Left forelimb (tissue), 1 donor: ENCODE measurements around the gene EFHC2.

ENCODE experiments used
- DNase-seq: peaks from one replicate; pipeline ENCODE4 v3.0.0-alpha.2; 2018; ENCODE audit warnings: low spot score

Gene EFHC2, protein sequence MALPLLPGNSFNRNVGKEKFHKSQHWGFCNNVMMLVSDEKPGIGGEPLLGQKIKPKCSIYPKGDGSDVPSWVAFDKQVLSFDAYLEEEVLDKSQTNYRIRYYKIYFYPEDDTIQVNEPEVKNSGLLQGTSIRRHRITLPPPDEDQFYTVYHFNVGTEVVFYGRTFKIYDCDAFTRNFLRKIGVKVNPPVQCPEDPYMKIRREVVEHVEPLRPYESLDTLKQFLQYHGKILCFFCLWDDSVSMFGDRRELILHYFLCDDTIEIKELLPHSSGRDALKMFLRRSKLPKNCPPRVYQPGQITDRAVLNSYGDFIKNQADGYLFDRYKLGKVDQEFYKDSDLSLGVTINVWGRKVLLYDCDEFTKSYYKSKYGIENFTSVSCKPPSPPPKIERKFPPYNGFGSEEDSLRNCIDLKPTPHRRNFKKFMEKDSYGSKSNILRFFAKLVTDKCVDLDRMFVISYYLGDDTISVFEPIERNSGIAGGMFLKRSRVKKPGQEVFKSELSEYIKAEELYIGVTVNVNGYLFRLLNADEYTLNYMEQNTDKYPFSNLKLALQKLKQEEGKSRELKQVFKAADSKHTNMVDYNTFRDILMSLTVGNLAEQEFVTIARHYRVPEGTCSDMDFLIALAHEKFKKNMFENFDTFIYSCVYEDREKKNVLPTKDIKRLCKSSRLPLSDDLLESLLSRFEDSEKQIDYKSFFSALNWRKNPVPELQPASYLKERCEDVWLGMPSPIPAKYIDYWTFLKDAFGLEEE

GRCh38 chrX:44343412-44344141 lies at the start of gene EFHC2:
EFHC2 (minus strand) TSS chrX:44343672; CDS start chrX:44343588, 84 bp downstream.
- DNase-seq = peak; percentile 72

DNA sequence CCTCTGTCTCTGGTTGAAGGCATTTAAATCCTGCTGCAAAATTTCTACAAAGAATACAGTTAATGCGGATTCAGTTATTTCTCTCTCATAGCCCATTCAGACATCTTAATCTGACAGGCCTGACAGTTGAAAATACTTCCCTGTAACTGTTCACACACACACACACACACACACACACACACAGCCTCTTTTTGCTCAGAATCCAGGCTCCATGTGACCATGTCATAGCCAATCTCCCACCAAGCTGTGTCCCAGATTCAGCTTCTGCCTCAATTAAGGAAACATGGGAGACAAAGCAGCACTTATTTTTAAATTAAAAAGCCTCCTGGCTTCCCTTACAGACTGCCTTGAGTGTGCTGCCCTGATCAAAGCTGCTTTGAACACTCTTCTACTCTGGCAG lies 49.3 kb upstream of the EFHC2 start:
- no peak for DNase-seq

DNA sequence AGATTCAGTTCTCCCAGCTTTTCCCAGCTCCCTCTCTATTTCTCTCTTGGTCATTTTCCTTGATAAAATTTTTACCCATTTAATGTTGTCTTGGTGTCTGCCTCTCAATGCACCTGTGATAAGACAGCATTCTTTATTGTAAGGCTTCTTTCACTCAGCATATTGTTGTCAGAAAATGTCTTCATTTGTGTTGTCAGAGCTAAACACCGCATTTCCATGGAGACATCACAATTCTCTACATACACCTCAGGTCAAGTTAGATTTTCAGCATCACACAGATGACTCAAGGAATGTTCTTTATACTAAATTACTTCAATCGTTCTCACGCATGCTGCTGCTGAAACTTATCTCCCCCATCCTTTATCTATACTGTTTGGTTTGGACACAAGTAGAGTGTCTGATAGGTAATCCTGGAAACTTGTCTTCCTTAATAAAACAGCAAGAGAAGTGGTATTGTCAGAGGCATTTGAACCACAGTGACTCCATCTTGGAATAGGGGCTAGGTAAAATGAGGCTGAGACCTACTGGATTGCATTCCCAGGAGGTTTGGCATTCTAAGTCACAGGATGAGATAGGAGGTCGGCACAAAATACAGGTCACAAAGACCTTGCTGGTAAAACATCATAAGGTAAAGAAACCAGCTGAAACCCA lies 41.3 kb upstream of the EFHC2 start:
- no peak for DNase-seq

DNA sequence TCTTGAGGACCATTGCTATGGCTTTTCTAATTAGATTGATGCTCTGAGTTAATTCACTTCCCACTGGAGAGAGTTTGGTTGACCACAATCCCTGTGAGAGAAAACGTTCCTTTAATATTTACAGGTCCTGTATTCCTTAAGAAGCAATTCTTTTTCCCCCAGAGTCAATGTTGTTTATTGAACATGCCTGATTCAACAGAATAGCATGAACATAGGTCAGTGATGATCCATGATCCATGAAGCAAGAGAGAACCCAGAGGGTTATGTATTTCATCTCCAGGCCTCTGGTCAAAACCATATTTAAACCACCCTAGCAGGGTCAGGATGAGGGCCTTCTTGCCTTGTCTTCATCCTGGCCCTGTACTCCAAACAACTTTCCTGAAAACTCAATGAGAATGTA lies 39.4 kb upstream of the EFHC2 start:
- no peak for DNase-seq

DNA sequence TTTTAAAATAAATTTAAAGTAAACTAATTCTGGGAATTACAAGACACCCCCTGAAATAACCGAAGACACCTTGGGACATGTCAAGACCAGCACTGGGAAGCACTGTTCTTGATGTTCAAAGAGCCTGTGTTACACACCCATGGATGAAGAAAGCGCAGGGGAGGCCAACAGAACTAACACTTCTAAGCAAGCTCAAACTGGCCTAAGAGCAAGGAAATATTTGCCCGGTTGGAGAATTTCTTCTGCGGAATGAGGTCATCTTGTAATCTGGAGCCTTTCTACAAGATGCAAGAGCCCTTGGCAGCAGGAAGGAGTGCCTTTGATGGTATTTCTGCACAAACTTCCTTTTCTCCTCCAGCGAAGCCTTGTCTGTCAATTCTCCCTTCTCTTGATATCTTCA lies 9.3 kb upstream of the EFHC2 start:
- DNase-seq = no peak

DNA sequence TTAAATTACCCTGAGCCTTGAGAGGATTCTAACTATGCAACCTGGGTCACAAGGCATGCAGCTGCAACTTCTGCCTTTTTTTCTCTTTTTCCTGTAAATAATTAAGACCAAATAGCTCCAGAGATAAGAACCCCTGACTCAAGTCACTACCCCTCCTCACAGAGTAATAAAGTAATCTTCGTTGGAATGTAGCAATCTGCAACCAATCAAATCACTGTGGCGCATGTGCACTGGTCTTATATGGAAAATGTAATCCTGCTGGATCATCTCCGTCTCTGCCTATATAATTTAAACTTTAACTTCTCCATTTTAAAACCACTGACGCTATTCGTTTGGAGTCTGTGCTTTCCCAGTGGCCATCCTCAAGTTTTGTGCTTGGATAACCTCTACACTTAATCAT lies 6.1 kb upstream of the EFHC2 start:
- DNase-seq = no peak

DNA sequence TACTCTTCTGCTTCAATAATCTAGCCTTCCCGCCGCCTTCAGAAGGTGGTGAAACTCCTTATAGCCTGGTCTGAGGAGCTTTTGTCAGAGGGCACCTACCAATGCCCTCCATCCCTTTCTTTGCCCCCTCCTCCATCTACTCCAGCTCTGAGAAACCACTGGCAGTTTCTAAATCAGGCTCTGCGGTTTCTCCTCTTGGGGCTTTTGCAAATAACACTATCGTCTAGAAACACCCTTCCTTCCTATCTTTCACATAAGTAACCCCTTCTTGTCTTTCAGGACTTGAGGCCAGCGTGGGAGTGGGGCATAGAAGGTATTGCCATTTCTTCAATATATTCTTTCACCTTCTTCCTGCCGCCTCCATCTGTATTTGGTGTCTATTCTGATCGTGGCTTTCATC lies 1.2 kb upstream of the EFHC2 start:
- DNase-seq = no peak

DNA sequence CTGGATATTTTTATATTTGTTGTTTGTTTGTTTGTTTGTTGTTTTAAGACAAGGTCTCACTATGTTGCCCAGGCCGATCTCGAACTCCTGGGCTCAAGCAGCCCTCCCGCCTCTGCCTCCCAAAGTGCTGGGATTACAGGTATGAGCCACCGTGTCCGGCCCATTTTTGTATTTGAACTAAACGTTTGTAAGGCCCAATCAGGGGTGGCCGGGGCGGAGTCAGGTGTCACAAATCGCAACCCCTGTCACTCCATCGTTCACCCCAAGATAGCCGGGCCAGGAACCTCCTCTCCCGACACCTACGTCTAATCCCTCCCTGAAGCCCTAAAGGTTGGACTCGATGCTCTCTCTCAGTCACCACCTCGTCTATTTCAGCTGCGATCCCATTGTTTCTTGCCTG lies 722 bp upstream of the EFHC2 start:
- DNase-seq = no peak

DNA sequence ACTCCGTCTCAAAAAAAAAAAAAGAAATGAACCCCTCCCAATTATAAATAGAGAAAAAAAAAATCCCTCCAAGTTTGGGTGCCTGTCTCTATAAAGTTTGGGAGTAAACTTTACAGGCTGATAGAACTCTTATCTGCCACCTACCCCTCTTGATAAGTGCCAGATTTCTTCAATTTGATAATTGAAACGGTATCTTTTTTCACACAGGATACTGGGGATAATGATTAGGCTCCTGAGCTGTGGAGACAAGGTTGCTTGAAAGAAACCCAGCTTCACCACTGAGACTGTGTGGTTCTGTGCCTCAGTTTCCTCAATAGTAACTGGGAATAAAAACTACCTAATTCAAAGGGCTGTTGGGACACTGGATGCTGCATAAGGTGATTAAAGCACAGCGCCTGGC lies 606 bp downstream of the EFHC2 start:
- DNase-seq = no peak

DNA sequence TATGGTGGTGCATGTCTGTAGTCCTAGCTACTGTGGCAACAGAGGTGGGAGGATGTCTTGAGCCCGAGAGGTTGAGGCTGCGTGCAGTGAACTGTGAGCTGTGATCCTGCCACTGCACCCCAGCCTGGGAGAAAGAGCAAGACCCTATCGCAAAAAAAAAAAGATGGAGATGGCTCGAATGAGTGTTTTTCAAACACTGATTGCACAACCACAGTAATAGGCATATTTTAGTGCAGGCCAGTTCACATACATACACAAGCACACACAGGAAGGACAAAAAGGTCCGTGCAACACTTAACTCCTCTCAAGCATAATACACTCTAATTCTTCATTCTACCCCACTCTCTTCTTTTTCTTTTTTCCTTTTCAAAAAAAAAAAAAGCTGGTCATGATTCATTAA lies 5.1 kb downstream of the EFHC2 start:
- DNase-seq = no peak

DNA sequence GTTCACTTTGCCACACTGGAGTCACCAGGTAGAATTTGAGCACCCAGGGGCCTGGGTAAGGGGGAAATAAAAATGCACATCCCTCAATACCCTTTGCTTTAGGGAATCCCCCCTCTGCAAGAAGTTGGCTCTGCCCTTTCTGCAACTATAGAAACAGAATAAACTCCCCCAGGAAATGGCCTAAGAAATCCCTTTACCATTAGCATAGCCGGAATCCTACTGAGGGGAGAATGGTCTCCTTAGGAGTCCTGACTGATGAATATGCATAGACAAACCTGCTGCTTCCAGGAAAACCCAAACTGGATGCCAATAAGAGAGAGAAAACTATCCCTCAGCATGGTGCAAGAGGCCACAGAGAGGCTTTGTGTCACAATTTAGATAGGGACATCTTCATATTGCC lies 11.0 kb downstream of the EFHC2 start:
- DNase-seq = no peak

GRCh38 chrX:44330227-44330626 lies 13.2 kb downstream of the EFHC2 start:
- DNase-seq = no peak

DNA sequence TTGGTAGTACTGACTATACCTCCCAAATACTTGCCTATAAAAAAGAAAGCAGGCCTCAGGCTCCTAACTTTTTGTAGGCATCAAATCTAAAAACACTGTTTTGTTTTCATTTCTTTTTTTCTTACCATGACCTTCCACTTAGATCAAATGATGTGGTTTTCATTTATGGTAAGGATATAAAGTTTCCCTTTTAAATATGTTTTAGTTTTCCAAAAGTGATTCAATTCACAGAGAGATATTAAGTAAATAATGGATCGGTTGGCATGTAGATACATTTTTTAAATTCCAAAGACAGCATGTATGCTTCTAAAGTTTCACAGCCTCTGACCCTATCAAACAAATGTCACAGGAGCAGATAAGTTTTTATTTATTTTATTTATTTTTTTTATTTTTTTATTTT lies 23.9 kb downstream of the EFHC2 start:
- no peak for DNase-seq

DNA sequence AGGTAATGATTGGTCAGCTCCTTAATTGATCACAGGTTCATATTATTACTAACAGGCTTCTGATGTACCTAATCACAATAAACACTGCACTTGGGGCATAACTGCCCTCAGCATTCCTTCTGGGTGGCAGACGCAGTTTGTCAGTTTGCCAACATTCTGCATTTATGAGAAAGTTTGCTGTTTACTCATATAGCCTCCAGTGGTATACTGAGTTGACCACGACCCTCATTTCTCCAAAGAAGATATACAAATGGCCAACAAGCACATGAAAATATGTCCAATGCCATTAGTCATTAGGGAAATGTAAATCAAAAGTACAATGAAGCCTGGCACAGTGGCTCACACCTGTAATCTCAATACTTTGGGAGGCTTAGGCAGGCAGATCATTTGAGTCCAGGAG lies 26.3 kb downstream of the EFHC2 start:
- DNase-seq = no peak

DNA sequence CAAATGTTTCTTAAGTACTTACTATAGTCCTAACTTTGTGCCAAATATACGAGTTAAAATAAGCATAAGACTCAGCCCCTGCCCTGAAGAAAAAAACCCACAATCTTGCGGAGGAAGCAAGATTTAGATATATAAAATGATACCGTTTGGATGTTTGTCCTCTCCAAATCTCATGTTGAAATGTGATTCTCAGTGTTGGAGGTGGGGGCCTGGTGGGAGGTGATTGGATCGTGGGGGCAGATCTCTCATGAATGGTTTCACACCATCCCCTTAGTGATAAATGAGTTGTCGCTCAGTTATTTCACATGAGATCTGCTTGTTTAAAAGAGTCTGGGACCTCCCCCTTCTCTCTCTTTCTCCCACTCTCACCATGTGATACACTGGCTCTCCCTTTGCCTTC lies 28.7 kb downstream of the EFHC2 start:
- no peak for DNase-seq

- DNase-seq = no peak
These were observed 29.2 kb downstream of the EFHC2 start for GRCh38 chrX:44314259-44314734.

GRCh38 chrX:44312421-44312820 lies 31.1 kb downstream of the EFHC2 start:
- DNase-seq = no peak

DNA sequence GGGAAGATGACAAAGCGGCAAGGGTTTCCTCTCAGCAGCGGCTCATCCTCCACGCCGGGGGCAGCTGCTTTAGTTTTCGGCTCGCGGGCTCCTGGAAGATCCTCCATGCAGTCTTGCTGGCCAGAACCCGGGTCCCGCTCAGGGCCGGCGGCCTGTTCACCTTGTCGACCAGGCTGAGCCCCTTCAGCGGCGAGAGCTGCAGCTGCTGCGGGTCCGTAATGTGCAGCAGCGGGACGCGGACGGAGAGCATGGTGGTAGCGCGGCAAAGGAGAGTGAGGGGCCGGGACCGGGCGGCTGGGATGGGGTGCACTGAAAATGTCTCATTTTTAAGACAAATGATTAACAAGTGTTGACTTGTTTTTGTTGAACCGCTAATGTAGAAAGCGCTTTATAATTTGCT lies 33.2 kb downstream of the EFHC2 start:
- no peak for DNase-seq

GRCh38 chrX:44308869-44309268 lies 34.6 kb downstream of the EFHC2 start:
- DNase-seq = no peak

DNA sequence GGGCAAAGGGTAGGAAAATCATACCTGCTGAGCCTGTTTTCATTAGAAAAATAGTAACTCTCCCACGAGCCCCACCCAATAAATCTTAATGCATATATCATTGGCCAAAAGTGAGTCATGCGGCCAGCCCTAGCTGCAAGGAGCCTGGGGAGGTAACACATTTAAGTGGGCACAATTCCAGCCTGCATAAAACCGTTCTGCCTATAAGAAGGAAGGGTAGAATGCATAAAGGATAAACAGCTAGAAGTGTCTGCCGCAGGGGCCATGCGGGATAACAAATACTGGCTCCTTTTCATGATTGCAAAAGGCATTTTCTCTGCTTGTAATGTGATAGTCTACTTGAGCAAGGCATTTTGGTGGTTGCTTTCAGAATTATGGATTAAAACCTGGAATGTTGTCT lies 37.1 kb downstream of the EFHC2 start:
- DNase-seq = no peak

- no peak for DNase-seq
These were observed 37.6 kb downstream of the EFHC2 start for GRCh38 chrX:44305921-44306320.

- no peak for DNase-seq
These were observed 40.4 kb downstream of the EFHC2 start for GRCh38 chrX:44303119-44303518.
